Measurements from ENCODE around the gene ZNF385B.

The ZNF385B gene

DNA sequence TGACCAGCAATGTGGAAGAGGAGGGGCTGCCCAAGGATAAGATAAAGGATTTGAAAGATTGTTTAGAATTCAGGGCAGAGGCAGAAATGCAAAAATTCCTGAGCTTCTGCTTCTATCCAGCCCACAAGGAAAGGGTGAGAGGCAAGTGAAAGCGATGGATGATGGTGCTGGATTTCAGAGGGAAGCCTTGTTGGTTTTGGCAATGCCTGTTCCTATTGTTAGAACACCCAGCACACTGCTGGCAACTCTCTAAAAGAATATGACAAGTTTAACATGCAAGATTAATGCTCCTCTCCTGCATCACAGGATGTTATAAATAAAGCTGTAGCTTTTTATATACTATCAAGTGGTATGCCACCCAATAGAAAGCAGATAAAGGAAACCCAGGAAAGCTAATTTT, 92.6 kb downstream of the ZNF385B start:
- Histone ChIP-seq H3K36me3 (ENCODE audit: control insufficient read depth, insufficient read depth, low read length) (no peaks in the 10 kb centered on the region), H3K4me1 (ENCODE audit: control insufficient read depth, insufficient read depth, low read length, poor library complexity, severe bottlenecking) (no peaks in the 10 kb centered on the region), H3K9me3 (ENCODE audit: control insufficient read depth, low read length) (no peaks in the 10 kb centered on the region), H3K4me3 (ENCODE audit: insufficient read depth, low read depth, low read length, poor library complexity, severe bottlenecking) (no peak overlapping the region), H3K27me3 (replicated peaks; ENCODE audit: control insufficient read depth, insufficient read depth, low read length, poor library complexity, severe bottlenecking) (no peaks in the 10 kb centered on the region), H3K27ac (ENCODE audit: insufficient read depth, low read length, poor library complexity, severe bottlenecking) (no peak overlapping the region)
- DNase-seq = no peak

DNA sequence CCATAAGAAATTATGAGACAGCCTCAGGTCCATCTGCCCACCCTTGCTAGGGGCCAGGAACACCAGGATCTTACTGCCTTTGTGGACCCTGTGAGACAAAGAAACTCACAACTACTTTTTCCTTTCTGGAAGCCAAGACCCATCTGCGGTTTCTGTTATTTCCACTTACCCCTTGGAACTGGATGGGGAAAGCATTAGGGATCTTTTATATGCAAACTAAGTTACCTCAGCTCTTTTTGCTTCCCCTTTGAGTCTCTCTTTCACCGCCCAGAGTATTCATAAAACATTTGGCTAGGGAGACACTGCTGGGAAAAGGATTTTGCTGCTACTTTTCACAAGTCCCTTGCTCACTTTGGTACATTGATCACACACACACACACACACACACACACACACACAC, 95.7 kb downstream of the ZNF385B start:
- Histone ChIP-seq H3K9me3 (ENCODE audit: control insufficient read depth, low read length) (no peaks in the 10 kb centered on the region), H3K36me3 (ENCODE audit: control insufficient read depth, insufficient read depth, low read length) (no peaks in the 10 kb centered on the region), H3K27ac (ENCODE audit: insufficient read depth, low read length, poor library complexity, severe bottlenecking) (no peak overlapping the region), H3K27me3 (replicated peaks; ENCODE audit: control insufficient read depth, insufficient read depth, low read length, poor library complexity, severe bottlenecking) (no peaks in the 10 kb centered on the region), H3K4me1 (ENCODE audit: control insufficient read depth, insufficient read depth, low read length, poor library complexity, severe bottlenecking) (no peaks in the 10 kb centered on the region), H3K4me3 (ENCODE audit: insufficient read depth, low read depth, low read length, poor library complexity, severe bottlenecking) (no peak overlapping the region)
- no peak for DNase-seq

DNA sequence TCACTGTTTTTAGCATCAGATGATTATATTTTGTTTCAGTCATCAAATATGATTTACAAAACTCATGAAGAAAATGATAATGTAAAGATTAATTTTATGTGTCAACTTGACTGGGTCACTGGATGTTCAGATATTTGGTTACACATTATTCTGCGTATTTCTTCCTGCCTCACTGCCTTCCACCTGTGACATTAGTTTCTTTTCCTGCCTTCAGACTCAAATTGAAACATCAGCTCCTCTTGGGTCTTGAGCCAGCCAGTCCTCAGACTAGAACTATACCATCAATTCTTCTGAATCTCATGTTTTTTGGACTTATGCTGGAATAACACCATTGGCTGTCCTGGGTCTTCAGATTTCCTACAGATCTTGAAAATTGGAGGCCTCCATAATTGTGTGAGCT, 96.7 kb downstream of the ZNF385B start:
- no peak for DNase-seq
- Histone ChIP-seq H3K27ac (ENCODE audit: insufficient read depth, low read length, poor library complexity, severe bottlenecking) (no peak overlapping the region), H3K36me3 (ENCODE audit: control insufficient read depth, insufficient read depth, low read length) (no peaks in the 10 kb centered on the region), H3K9me3 (ENCODE audit: control insufficient read depth, low read length) (no peaks in the 10 kb centered on the region), H3K27me3 (replicated peaks; ENCODE audit: control insufficient read depth, insufficient read depth, low read length, poor library complexity, severe bottlenecking) (no peaks in the 10 kb centered on the region), H3K4me1 (ENCODE audit: control insufficient read depth, insufficient read depth, low read length, poor library complexity, severe bottlenecking) (no peaks in the 10 kb centered on the region), H3K4me3 (ENCODE audit: insufficient read depth, low read depth, low read length, poor library complexity, severe bottlenecking) (no peak overlapping the region)

DNA sequence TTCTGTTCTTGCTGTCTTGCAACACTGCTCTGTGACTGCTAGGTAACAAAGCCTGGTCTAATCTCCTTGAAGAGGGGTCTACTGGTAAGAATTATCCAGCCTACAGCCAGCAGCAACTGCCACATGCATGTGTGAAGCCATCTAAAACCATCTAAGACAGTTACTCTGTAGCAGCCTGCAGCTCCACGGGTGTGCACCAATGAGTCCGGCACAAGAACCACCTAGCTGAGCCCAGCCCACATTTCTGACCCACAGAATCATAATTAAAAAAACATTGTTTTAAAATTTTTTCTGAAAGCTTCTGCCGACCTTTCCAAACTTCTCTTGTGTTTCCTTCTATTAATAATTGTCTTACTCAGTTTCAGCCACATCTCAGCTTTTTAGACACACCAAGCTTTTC, 102.8 kb downstream of the ZNF385B start:
- H3K27me3 ChIP-seq (replicated peaks; ENCODE audit: control insufficient read depth, insufficient read depth, low read length, poor library complexity, severe bottlenecking) = no peaks in the 10 kb centered on the region

DNA sequence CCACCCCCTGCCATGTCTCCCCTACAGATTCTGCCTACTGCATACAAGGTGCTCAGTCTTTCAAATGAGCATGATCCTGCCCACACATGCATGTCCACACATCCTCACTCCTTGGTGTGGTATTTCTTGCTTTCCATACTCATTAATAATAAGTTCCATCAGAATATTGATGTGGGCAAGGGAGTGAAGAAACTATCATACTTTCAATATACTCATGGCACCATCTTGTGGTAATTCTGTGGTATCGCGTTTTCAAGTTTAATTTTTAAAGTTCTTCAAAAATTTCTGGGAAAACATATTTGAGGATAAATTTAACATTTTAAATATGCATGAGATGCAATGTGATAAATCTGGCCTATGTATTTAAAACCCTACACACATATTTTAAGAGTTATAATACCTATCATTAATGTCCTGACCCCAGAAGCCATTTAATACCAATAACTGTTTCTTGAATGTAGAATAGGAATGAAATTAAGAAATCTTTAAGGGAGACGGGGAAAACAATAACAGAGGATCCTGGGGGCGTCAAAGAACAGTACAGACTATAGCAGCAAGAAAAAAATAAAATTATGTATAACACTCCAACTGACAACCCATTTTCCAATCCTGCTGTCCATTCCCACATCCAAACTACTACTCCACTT, 110.1 kb downstream of the ZNF385B start:
- no peaks in the 10 kb centered on the region for H3K36me3 ChIP-seq (ENCODE audit: control insufficient read depth, insufficient read depth, low read length)
- H3K4me3 ChIP-seq (ENCODE audit: insufficient read depth, low read depth, low read length, poor library complexity, severe bottlenecking) = no peak overlapping the region
- no peaks in the 10 kb centered on the region for H3K4me1 ChIP-seq (ENCODE audit: control insufficient read depth, insufficient read depth, low read length, poor library complexity, severe bottlenecking)
- H3K9me3 ChIP-seq (ENCODE audit: control insufficient read depth, low read length) = no peaks in the 10 kb centered on the region
- no peaks in the 10 kb centered on the region for H3K27me3 ChIP-seq (replicated peaks; ENCODE audit: control insufficient read depth, insufficient read depth, low read length, poor library complexity, severe bottlenecking)
- no peak for DNase-seq
- no peak overlapping the region for H3K27ac ChIP-seq (ENCODE audit: insufficient read depth, low read length, poor library complexity, severe bottlenecking)

More for the DNA sequence above, 102.8 kb downstream of the ZNF385B start:
- Histone ChIP-seq H3K4me3 (ENCODE audit: insufficient read depth, low read depth, low read length, poor library complexity, severe bottlenecking) (no peak overlapping the region), H3K27ac (ENCODE audit: insufficient read depth, low read length, poor library complexity, severe bottlenecking) (no peak overlapping the region), H3K4me1 (ENCODE audit: control insufficient read depth, insufficient read depth, low read length, poor library complexity, severe bottlenecking) (no peaks in the 10 kb centered on the region), H3K9me3 (ENCODE audit: control insufficient read depth, low read length) (no peaks in the 10 kb centered on the region), H3K36me3 (ENCODE audit: control insufficient read depth, insufficient read depth, low read length) (no peaks in the 10 kb centered on the region)
- no peak for DNase-seq

DNA sequence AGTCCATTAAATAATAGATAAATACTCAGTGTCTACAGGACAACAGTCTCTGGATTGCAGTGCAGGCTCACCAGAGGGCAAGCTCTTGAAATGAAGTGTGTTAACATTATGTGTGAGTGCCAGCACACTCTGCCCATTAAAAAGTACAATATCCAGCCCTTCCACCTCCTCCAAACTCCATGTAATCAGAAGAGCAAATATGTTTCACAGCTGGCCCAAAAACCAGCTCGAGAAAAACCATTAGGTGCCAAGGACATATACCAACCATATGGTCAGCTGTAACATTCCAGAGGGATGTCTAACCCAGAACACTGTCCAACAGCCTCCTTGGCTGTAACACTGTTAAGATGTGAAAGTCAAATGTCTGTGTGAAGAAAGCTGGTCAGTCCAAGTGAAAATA, 112.2 kb downstream of the ZNF385B start:
- H3K9me3 ChIP-seq (ENCODE audit: control insufficient read depth, low read length) = no peaks in the 10 kb centered on the region
- no peaks in the 10 kb centered on the region for H3K36me3 ChIP-seq (ENCODE audit: control insufficient read depth, insufficient read depth, low read length)
- H3K27me3 ChIP-seq (replicated peaks; ENCODE audit: control insufficient read depth, insufficient read depth, low read length, poor library complexity, severe bottlenecking) = no peaks in the 10 kb centered on the region
- DNase-seq = no peak
- no peak overlapping the region for H3K4me3 ChIP-seq (ENCODE audit: insufficient read depth, low read depth, low read length, poor library complexity, severe bottlenecking)
- H3K4me1 ChIP-seq (ENCODE audit: control insufficient read depth, insufficient read depth, low read length, poor library complexity, severe bottlenecking) = no peaks in the 10 kb centered on the region
- H3K27ac ChIP-seq (ENCODE audit: insufficient read depth, low read length, poor library complexity, severe bottlenecking) = no peak overlapping the region

DNA sequence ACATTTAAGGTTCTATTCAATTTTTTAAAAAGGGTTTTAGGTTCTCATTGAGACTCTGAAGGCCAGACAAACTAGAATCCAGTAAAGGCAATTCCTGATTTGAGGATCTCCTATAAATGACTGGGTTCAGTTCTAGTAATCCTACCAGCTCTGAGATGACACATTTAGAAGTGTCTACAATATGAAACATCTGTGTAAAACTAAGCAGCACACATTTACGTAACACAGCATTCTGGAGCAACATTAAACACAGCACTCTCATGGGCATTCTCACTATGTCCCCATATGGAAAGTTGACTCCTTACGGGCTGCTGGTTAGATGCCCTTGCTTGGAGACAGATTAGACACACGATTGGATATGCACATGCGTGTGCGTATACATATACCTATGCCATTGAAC, 114.4 kb downstream of the ZNF385B start:
- Histone ChIP-seq H3K27ac (ENCODE audit: insufficient read depth, low read length, poor library complexity, severe bottlenecking) (no peak overlapping the region), H3K4me1 (ENCODE audit: control insufficient read depth, insufficient read depth, low read length, poor library complexity, severe bottlenecking) (no peaks in the 10 kb centered on the region), H3K36me3 (ENCODE audit: control insufficient read depth, insufficient read depth, low read length) (no peaks in the 10 kb centered on the region), H3K27me3 (replicated peaks; ENCODE audit: control insufficient read depth, insufficient read depth, low read length, poor library complexity, severe bottlenecking) (no peaks in the 10 kb centered on the region), H3K9me3 (ENCODE audit: control insufficient read depth, low read length) (no peaks in the 10 kb centered on the region), H3K4me3 (ENCODE audit: insufficient read depth, low read depth, low read length, poor library complexity, severe bottlenecking) (no peak overlapping the region)
- no peak for DNase-seq

DNA sequence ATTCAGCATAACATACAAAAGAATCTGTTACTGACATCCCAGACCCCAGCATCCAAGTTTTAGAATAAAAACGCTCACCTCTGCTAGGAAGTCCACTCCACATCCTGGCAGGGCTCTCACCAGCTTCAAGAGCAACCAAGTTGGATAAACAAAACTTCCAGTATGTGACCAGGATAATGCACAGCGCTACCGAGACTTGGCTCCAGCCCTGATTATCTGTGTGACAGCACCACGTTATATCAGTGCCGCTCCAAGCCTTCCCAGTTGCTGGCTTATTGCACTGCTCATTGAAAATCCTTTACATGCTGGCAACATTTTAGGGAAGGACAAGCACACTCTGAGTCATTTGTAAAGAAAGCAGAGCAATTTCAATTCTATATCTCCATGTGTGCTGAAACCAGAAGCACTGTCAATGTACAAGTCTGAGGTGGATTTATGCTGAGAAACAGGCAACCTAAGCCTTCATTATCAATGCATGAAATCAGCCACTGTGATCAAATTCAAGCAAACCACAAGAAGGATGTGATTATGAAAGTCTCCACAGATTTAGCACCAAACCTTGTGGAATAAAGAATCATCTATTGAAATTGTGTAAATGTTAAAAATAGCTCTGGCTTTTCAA, 115.7 kb downstream of the ZNF385B start:
- no peak for DNase-seq
- Histone ChIP-seq H3K9me3 (ENCODE audit: control insufficient read depth, low read length) (no peaks in the 10 kb centered on the region), H3K4me3 (ENCODE audit: insufficient read depth, low read depth, low read length, poor library complexity, severe bottlenecking) (no peak overlapping the region), H3K27ac (ENCODE audit: insufficient read depth, low read length, poor library complexity, severe bottlenecking) (no peak overlapping the region), H3K4me1 (ENCODE audit: control insufficient read depth, insufficient read depth, low read length, poor library complexity, severe bottlenecking) (no peaks in the 10 kb centered on the region), H3K27me3 (replicated peaks; ENCODE audit: control insufficient read depth, insufficient read depth, low read length, poor library complexity, severe bottlenecking) (no peaks in the 10 kb centered on the region), H3K36me3 (ENCODE audit: control insufficient read depth, insufficient read depth, low read length) (no peaks in the 10 kb centered on the region)

DNA sequence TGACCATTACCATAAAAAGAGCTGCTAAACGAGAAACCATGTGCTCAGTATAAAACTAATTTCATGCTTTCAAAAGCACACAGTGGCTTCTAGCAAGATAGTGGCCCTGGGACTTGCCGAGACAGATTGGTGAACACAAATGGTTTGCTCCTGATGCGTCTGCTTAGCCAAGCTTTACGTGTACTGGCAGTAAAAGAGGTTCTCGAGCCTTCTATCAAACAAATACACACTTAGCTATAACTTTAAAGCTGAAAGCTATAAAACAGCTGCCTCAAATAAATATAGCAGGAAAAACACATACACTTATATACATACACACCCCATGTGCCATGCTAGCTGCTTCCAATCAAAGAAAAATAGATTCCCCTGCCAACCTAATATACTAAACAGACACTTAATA, 117.0 kb downstream of the ZNF385B start:
- H3K36me3 ChIP-seq (ENCODE audit: control insufficient read depth, insufficient read depth, low read length) = no peaks in the 10 kb centered on the region
- no peaks in the 10 kb centered on the region for H3K9me3 ChIP-seq (ENCODE audit: control insufficient read depth, low read length)
- no peak overlapping the region for H3K27ac ChIP-seq (ENCODE audit: insufficient read depth, low read length, poor library complexity, severe bottlenecking)
- no peaks in the 10 kb centered on the region for H3K27me3 ChIP-seq (replicated peaks; ENCODE audit: control insufficient read depth, insufficient read depth, low read length, poor library complexity, severe bottlenecking)
- H3K4me3 ChIP-seq (ENCODE audit: insufficient read depth, low read depth, low read length, poor library complexity, severe bottlenecking) = no peak overlapping the region
- DNase-seq = no peak
- H3K4me1 ChIP-seq (ENCODE audit: control insufficient read depth, insufficient read depth, low read length, poor library complexity, severe bottlenecking) = no peaks in the 10 kb centered on the region

DNA sequence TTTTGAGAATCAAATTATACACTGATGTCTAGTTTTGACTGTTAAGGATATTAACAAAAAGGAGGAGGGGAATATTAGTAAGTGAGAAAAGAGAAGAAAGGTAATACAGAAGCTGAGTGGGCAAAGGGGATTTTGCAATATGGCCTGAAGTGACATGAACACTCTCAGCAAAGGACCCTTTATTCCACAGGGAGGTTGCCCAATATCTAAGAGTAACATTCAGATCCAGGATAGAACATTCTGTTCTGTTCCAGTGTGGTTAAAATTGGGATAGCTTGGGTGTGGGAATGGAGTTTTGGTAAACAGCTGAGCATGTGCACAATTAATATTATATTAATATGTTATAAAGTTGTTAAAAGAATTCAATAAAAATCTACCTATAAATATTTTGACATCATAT, 120.1 kb downstream of the ZNF385B start:
- no peaks in the 10 kb centered on the region for H3K27me3 ChIP-seq (replicated peaks; ENCODE audit: control insufficient read depth, insufficient read depth, low read length, poor library complexity, severe bottlenecking)
- H3K9me3 ChIP-seq (ENCODE audit: control insufficient read depth, low read length) = no peaks in the 10 kb centered on the region
- no peaks in the 10 kb centered on the region for H3K4me1 ChIP-seq (ENCODE audit: control insufficient read depth, insufficient read depth, low read length, poor library complexity, severe bottlenecking)
- no peak overlapping the region for H3K4me3 ChIP-seq (ENCODE audit: insufficient read depth, low read depth, low read length, poor library complexity, severe bottlenecking)
- no peaks in the 10 kb centered on the region for H3K36me3 ChIP-seq (ENCODE audit: control insufficient read depth, insufficient read depth, low read length)
- DNase-seq = no peak
- H3K27ac ChIP-seq (ENCODE audit: insufficient read depth, low read length, poor library complexity, severe bottlenecking) = no peak overlapping the region

All from effector memory CD4-positive, alpha-beta T cell (primary cell).